OCI-LY7 (cell line): Measurements from ENCODE around the gene HENMT1.

ENCODE experiments used
- CTCF ChIP-seq: fragments of 200-600 bp; sonication (generic); conservative IDR thresholded peaks from 2 replicates; pipeline ENCODE4 v1.5.1; 2014; ENCODE audit warnings: mild to moderate bottlenecking, antibody characterized with exemption, low read length, moderate library complexity, mixed read lengths
- EZH2phosphoT487 ChIP-seq: fragments of 200-600 bp; sonication (generic); IDR thresholded peaks from 2 replicates; pipeline ENCODE4 v1.6.1; 2018; ENCODE audit warnings: low read depth, borderline replicate concordance, mild to moderate bottlenecking, mixed run types, antibody characterized with exemption, low read length, moderate library complexity, mixed read lengths

GRCh38 chr1:108617008-108617723 is 43.7 kb downstream of the HENMT1 start:
- no peak for TF ChIP-seq CTCF
- TF ChIP-seq EZH2phosphoT487: no peak
